CD1c-positive myeloid dendritic cell (primary cell): ENCODE measurements around the gene TMEM88.
A peak's percentile ranks its signal among the peaks of the same experiment; 100 is the strongest.

Experiments
- DNase-seq: peaks from one replicate; pipeline ENCODE4 v3.0.0-alpha.2; 2016; ENCODE audit errors: extremely low spot score

TMEM88 gene

DNA sequence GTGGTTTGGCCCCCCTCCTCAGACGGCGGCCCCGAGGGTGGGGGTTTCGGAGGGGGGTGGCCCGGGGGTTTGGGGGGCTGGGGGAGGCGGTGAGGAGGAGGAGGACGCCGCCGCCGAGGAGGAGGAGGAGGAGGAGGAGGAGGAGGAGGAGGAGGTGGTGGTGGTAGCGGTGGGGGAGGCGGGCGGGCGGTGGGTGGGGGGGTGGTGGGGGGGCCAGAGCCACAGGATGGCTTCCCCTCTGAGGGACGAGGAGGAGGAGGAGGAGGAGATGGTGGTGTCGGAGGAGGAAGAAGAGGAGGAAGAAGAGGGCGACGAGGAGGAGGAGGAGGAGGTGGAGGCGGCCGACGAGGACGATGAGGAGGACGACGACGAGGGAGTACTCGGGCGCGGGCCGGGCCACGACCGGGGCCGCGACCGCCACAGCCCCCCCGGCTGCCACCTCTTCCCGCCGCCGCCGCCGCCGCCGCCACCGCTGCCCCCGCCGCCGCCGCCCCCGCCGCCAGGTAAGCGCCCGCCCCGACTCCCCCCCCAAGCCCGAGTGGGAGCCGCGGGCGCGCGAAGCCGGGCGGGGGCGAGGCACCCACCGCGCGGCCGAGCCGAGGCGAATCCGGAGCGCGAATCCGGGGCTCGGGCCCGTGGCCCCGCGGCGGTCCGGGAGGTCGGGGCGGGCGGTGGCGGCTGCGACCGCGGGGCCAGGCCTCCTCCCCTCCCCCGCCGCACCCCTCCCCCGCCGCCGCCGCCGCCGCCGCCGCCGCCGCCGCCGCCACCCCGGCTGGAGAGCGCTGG is 29.9 kb downstream of the TMEM88 start:
- no peak for DNase-seq

DNA sequence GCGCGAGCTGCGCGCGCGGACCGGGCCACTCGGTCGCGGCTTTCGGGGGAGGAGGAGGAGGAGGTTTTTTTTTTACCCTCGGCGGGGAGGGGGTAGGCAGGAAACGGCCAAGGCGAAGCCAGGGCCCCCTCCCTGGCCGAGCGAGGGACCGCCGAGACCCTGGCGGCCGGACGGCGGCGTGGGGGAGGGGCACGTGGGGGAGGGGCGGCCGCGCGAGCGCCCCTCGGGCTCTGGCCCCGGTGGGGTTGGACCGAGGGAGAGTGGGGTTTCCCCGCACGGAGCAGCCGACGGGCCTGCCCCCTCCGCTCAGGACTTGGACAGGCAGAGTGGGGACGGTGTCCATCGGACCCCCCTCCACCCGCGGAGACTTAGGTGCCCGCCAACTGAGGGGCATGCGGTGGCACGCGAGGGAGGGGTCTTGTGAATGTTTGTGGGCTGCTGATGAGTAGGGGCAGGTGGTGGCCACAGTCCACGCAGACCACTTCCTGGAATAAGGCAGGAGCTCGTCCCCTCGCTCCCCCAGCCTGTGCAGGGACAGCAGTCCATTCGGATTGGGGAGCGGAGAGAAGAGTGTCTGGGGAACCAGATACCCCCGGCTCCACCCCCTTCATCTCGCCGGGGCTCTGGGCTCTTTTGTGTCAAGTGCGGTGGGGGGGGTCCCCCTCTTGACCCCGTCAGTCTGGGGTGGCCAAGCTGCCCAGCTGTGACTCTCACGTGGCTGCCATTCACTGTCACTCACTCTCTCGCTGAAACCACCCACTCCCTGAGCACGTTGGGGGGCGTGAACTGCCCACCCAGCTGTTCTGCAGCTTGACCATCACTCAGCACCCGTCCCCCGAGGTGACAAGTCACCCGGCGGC is 30.7 kb downstream of the TMEM88 start:
- DNase-seq, result peak; percentile 40

DNA sequence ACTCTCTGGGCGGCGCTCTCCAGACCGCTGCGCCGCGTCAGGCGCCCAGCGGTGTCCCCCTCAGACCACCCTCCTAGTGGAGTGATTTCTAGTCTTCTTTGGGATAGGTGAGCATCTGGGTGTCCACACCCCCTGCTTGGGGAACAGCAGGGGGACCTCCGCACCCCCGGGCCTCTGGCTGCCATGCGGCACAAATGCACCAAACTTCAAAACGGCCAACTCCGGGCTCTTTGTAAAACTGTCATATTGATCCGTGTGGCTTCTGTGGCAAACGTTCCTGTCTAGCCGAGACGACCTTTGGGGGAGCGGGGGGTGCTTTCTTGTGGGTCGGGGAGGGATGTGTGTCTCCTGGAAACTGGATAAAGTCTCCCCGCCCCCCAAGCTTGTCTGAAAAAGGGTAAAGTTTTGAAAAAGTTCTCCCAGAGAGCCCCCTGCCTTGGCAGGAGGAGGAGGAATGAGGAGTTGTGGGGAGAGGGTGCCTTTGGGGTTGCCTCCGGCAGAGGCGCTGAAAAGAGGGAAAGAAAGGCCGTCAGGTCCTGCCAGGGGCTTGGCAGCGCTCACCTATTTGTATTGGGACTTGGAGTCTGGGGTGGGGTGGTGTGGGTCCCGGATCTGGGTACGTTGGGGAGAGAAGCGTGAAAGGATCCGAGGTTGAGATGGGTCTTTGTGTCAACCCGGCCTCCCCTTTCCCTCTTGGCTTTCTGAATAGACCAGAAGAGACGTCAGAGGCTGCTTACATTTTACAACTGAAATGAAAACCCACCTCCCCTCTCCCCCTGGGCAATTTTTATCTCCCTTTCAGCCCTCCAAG is 31.6 kb downstream of the TMEM88 start:
- DNase-seq, result peak; percentile 32

DNA sequence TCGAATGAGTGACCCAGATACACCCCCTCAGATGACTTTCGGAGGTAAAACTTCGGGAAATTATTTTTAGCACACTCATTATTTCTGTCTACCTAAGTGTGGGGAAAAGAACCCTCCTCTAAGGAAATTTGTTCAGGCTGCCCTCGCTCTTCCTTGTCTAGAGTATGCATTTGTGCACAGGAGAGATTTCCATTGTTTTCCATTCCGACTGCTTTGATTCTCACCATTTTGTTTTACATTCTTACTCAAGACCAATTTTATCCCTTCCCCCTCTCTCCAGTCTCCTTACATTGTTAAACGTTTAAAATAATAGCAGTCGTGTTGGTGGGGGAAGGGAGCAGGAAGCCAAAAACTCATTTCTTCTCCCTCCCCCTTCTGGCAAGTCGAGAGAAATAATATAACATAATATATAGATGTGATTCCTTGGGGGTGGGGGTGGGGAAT is 32.2 kb downstream of the TMEM88 start:
- no peak for DNase-seq

DNA sequence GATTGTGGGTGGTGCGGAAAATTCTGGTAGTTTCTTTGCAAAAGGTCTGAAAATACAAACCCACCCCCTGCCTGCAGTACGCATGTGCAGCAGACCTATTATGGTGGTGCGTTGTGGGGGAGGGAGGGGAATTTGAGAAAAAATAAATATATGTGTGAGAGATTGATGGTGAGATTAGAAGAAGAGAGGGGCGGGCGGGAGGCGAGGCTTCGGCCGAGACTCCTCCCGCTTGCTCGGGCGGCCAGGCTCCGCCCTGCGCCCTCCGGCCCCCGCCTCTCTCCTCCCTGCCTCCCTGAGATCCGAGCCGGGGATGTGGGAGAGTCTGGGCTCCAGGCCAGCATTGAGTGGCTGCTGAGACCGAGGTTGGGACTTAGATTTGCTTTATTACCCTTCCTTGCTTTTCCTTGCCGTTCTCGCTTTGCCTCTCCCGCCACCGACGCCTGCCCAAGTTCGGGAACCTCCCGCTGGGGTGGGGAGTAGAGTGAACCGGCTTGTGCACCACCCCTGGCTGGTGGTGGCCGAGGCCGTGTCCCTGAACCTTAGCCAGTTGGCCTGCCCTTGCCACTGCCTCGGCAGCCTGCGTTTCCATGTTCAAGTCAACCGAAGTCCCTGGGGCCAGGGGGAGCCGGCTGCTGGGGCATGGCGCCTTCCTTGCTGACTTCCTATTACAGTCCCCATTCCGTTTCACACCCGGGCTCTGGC is 32.8 kb downstream of the TMEM88 start:
- DNase-seq, result peak; percentile 82

DNA sequence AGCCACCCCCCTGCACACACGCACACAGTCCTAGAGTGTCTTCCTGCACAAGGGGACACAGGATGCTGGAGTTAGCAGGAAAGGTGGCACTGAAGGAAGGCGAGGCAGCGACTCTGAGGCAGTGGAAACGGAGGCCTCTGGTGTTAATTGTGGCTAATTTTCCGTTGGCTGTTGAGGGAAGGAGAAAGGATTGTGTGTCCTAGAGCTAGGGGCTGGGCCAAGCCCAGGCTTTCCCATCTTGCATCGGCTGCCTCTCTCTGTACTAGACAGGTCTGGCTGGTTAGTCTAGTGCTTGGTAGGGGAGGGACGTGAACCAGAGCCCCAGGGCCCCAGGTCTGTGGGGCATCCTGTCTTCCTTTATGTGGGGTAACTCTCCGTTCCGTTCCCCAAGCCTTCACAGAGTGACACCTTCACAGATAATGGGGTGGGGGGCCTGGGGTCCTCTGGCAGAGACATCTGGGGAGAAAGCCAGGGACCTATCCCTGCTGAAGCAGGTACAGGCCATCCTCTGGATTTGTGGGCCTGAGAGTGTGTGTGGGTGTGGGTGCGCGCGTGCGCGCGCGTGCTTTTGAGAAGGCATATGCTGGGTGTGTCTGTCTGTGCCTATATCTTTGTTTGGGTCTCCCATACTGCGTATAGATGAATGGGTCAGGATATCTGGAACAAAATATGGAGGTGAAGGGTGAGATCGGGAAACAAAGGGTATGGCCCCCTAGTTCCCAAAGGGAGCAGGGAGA is 33.5 kb downstream of the TMEM88 start, which contains the start of gene CHD3:
TSS of gene CHD3 (plus strand) at position 606 of the 737 bp plus-strand sequence. CDS start 212 bp downstream, outside the sequence.
- peak; percentile 21 for DNase-seq

DNA sequence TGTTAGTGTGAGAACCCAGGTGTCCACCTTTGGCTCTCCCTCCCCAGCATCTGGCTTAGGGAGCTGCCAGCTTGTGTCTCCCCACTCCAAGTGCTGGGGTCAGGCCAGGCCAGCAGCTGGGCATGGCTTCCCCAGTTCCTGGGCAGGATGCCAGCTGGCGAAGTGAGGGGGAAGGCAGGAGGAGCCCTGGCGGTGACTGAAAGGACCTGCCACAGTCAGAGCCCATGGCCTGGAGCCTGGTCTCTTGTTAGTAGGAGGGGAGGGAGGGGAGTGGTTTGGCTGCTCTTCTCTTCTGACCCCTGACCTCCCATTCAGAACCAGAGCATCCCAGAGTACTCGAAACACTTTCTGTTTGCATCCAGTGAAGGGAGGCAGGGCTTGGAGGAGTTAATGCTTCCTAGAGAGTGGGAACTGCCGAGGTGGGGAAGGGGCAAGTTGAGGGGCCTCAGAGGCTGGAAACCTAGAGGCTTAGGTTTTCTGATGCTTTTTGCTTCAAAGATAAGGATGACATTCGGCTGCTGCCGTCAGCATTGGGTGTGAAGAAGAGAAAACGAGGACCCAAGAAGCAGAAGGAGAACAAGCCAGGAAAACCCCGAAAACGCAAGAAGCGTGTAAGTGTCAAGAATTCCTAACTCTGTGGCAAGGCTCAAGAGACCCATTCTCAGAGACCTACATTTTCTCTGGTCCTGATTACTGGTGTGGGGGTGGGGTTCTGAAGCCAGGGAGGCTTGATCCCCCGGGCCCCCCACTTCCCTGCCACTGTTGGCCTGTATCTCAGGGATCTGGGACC is 34.5 kb downstream of the TMEM88 start:
- DNase-seq, result peak; percentile 91

DNA sequence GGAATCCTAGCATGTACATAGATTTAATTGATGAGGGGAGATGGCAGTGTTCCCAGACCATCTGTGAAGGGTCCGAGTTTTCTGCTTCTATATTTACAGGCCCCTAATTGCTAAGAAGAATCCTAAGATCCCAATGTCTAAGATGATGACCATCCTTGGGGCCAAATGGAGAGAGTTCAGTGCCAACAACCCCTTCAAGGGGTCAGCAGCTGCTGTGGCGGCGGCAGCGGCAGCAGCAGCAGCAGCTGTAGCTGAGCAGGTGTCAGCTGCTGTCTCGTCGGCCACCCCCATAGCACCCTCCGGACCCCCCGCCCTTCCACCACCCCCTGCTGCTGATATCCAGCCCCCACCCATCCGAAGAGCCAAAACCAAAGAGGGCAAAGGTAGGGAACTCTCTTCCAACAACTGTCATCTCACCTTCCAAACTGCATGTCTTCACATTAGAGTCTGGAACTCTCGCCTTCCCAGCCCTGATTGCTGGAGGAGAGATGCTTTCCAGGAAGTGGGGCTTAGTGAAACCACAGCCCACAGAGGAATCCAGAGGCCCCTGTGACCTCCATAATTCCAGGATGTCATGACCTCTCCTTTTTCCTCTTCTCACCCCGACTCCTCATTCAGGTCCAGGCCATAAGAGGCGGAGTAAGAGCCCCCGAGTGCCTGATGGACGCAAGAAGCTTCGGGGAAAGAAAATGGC is 38.5 kb downstream of the TMEM88 start:
- no peak for DNase-seq

DNA sequence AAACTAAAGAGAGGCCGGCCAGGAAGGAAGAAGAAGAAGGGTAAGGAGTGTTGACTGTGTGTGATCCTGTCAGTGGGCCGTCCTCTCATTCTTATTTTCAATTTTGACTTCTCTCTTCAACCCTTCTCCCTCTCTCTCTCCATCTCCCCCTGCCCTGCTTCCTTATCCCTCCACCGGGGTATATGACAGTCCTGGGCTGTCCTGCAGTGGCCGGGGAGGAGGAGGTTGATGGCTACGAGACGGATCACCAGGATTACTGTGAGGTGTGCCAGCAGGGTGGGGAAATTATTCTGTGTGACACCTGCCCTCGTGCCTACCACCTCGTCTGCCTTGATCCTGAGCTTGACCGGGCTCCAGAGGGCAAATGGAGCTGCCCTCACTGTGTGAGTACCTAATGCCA is 39.4 kb downstream of the TMEM88 start:
- DNase-seq, result no peak

DNA sequence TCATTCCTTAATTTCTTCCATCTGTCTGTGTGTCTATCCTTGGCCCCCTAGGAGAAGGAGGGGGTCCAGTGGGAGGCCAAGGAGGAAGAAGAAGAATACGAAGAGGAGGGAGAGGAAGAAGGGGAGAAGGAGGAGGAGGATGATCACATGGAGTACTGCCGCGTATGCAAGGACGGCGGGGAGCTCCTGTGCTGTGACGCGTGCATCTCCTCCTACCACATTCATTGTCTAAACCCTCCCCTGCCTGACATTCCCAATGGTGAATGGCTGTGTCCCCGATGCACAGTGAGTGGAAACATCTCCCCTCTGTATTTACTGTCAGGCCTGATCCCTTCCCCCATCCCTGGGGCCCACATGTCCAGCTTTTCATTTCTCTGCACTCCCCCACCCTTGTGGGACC is 40.0 kb downstream of the TMEM88 start:
- DNase-seq, result no peak

DNA sequence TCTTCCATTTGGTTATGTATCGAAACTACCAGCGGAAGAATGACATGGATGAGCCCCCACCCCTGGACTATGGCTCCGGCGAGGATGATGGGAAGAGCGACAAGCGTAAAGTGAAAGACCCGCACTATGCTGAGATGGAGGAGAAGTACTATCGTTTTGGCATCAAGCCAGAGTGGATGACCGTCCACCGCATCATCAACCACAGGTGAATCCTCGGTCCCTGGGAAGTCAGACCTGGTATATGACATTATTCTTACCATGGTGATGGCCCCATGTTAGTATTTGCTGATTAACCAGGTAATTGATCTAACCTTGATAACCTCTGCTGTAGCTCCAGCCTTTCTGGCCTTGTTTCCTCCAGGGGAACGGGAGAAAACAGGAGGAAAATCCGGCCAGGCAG is 42.2 kb downstream of the TMEM88 start:
- no peak for DNase-seq

DNA sequence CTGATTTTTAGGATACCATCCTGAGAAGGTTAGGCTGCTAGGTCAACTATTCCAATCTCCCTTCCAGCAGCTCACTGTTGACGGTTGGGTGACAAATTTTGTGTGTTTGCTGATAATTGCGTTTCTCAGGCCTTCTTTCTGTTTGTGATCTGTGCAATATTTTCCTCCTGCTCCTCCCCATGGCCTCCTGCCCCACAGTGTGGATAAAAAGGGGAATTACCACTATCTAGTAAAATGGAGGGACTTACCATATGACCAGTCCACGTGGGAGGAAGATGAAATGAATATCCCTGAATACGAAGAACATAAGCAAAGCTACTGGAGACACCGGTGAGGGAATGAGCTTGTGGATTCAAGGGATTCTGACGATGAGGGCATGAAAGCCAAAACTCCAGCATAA is 42.9 kb downstream of the TMEM88 start:
- DNase-seq, result peak; percentile 80

DNA sequence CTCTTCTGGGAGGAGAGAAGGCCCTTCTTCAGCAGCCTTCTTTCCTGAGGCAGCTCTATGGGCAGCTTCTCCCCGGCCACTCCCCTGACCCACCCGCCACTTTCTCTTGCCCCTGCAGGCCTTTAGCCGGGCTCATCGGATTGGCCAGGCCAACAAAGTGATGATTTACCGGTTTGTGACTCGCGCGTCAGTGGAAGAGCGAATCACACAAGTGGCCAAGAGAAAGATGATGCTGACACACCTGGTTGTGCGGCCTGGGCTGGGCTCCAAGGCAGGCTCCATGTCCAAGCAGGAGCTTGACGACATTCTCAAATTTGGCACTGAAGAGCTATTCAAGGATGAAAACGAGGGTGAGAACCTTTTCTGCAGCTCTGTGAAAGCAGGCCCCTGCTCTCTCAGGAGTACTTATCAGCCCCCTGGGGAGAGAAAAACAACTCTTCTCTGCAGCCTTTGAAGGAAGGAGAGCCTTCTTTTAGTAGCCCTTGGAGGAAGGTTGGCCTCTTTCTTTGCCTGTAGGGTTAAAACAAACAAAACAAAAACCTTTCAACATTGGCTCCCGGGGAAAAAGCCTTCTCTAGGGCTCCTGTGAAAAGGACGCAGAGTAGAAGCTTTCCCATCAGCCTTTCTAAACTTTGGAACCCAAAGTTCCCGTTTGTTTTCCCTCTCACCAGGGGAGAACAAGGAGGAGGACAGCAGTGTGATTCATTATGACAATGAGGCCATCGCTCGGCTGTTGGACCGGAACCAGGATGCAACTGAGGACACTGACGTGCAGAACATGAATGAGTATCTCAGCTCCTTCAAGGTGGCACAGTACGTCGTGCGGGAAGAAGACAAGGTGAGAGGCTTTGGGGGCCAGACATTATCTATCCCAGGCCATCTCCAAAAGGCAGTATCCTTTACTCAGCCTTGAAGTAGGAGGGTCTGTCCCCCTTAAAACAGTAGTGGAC is 48.6 kb downstream of the TMEM88 start:
- no peak for DNase-seq
